Measurements from ENCODE around the gene STK38. TPM values are rescaled to one million over a fixed set of nuclear protein-coding genes. Genes with fewer than 3 reads are reported as not detected.
"Not testable (repeated sequence)": the region's sequence is repeated elsewhere in the genome, so short reads cannot be mapped to it uniquely, and the experiment has no call there.

Gene STK38
- total and polyA plus RNA-seq, 2 of the 13 experiments (the other 11 are each of a cell fraction or from before 2014, with no cell fraction given), result 10.3 to 20.7 TPM

- peak; percentile 35; the same call in 1 of the 2 replicates for TF ChIP-seq NR2C2 (CRISPR knock-in tag; IDR thresholded peaks at IDR 0.05; ENCODE audit: borderline replicate concordance)
- TF ChIP-seq NCOR1 (IDR thresholded peaks at IDR 0.05; ENCODE audit: borderline replicate concordance, low read length), result peak; percentile 50; the same call in 1 of the 2 replicates
- 0 out of 2 replicates have a peak, but pooled peaks have one; percentile 45 for TF ChIP-seq ZMYM2 (CRISPR knock-in tag; IDR thresholded peaks at IDR 0.05)
- TF ChIP-seq ARID2 (CRISPR knock-in tag; IDR thresholded peaks at IDR 0.05; ENCODE audit: borderline replicate concordance), result 0 out of 2 replicates have a peak, but pooled peaks have one; percentile 39
- 0 out of 2 replicates have a peak, but pooled peaks have one; percentile 11 for TF ChIP-seq HOXA3 (CRISPR knock-in tag; IDR thresholded peaks at IDR 0.05)
- TF ChIP-seq CREB1 (IDR thresholded peaks at IDR 0.05), result peak; percentile 74
- TF ChIP-seq CREB1 (CRISPR knock-in tag; IDR thresholded peaks at IDR 0.05); SOX6 (IDR thresholded peaks at IDR 0.05): not testable (repeated sequence)
- TF ChIP-seq EP300 (IDR thresholded peaks at IDR 0.05; ENCODE audit: low read depth in 2 of 2, low read length in 2 of 2), result 0 out of 4 replicates have a peak, but pooled peaks of 1 of the 2 experiments have one; percentile 15
- TF ChIP-seq EP300 (CRISPR knock-in tag; IDR thresholded peaks at IDR 0.05; ENCODE audit: borderline replicate concordance), result 0 out of 2 replicates have a peak, but pooled peaks have one; percentile 15
- TF ChIP-seq FOXK2 (IDR thresholded peaks at IDR 0.05), result 0 out of 2 replicates have a peak, but pooled peaks have one; percentile 26
- TF ChIP-seq ZNF121 (CRISPR knock-in tag; IDR thresholded peaks at IDR 0.05), result peak; percentile 89
- TF ChIP-seq KDM1A (CRISPR knock-in tag; IDR thresholded peaks at IDR 0.05), result 0 out of 2 replicates have a peak, but pooled peaks have one; percentile 12
- TF ChIP-seq SOX6 (CRISPR knock-in tag; IDR thresholded peaks at IDR 0.05), result peak; percentile 43
- TF ChIP-seq FOXP1 (IDR thresholded peaks at IDR 0.05), result 0 out of 2 replicates have a peak, but pooled peaks have one; percentile 72
- TF ChIP-seq FOXP1 (CRISPR knock-in tag; IDR thresholded peaks at IDR 0.05), result peak; percentile 56
- peak; percentile 7 for TF ChIP-seq YY1 (IDR thresholded peaks at IDR 0.05; ENCODE audit: insufficient read depth, insufficient replicate concordance, low read depth, low read length)
- peak; percentile 84 for TF ChIP-seq ZBTB21 (CRISPR knock-in tag; IDR thresholded peaks at IDR 0.05)
- TF ChIP-seq CEBPB (IDR thresholded peaks at IDR 0.05; ENCODE audit: borderline replicate concordance, low read depth, low read length), result 0 out of 2 replicates have a peak, but pooled peaks have one; percentile 19
- TF ChIP-seq RFX1 (IDR thresholded peaks at IDR 0.05), result peak; percentile 21; the same call in 1 of the 2 replicates
These were observed 25.4 kb upstream of the STK38 start (continued) for GRCh38 chr6:36572353-36573311.
